ENCODE data around the gene SLX4IP.

GRCh38 chr20:10661261-10661660, 226.2 kb downstream of the SLX4IP start:
- no peak for TF ChIP-seq POLR2A (IDR thresholded peaks at IDR 0.05)
- no peak for TF ChIP-seq CTCF (IDR thresholded peaks at IDR 0.05)
- no peak for TF ChIP-seq EP300 (IDR thresholded peaks at IDR 0.05)
